ENCODE data around the gene SERPINA4. TPM values are rescaled to one million over a fixed set of nuclear protein-coding genes. Genes with fewer than 3 reads are reported as not detected.

SERPINA4 gene
- total RNA-seq, 2 donors from 2014 or later: 0.37 TPM; not detected in 1

DNA sequence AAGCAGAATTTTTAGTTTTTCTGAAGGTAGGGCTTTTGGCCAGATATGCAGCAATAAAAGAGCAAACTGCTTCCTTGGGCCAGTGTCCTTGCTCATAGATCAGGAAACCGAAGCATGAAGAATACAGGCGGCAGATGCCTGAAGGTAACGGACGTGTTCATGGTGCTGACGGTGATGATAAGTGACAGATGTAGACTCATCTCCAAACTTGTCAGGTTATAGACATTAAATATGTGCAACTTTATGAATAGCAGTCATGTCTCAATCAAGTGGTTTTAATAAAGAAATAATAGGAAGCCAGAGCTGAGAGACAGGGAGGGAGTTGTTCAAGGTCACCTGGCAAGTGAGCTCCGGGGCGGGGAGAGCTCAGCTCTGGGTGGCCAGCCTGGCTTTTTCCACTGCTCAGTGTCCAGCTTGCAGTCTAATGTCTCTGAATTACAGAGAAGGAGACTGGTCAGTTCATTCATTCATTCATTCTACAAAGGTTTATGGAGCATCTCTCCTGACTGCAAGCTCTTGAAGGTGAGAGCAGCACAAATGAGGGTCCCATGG lies 21.0 kb downstream of the SERPINA4 start:
- H3K27me3 ChIP-seq: no peaks in the 10 kb centered on the region
- TF ChIP-seq, protein P1, sequence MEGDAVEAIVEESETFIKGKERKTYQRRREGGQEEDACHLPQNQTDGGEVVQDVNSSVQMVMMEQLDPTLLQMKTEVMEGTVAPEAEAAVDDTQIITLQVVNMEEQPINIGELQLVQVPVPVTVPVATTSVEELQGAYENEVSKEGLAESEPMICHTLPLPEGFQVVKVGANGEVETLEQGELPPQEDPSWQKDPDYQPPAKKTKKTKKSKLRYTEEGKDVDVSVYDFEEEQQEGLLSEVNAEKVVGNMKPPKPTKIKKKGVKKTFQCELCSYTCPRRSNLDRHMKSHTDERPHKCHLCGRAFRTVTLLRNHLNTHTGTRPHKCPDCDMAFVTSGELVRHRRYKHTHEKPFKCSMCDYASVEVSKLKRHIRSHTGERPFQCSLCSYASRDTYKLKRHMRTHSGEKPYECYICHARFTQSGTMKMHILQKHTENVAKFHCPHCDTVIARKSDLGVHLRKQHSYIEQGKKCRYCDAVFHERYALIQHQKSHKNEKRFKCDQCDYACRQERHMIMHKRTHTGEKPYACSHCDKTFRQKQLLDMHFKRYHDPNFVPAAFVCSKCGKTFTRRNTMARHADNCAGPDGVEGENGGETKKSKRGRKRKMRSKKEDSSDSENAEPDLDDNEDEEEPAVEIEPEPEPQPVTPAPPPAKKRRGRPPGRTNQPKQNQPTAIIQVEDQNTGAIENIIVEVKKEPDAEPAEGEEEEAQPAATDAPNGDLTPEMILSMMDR (IDR thresholded peaks at IDR 0.05): no peak
- H3K9me3 ChIP-seq: no peaks in the 10 kb centered on the region
- H3K4me3 ChIP-seq: no peak overlapping the region
- no peaks in the 10 kb centered on the region for H3K36me3 ChIP-seq
- H3K27ac ChIP-seq: no peak overlapping the region
- intact Hi-C loops (cut with DNase I): no loop called here
- no peaks in the 10 kb centered on the region for H3K4me1 ChIP-seq
- no peak overlapping the region for H3K9ac ChIP-seq (ENCODE audit: low read depth in 2 of 2, low read length in 2 of 2)
- no peak for DNase-seq

DNA sequence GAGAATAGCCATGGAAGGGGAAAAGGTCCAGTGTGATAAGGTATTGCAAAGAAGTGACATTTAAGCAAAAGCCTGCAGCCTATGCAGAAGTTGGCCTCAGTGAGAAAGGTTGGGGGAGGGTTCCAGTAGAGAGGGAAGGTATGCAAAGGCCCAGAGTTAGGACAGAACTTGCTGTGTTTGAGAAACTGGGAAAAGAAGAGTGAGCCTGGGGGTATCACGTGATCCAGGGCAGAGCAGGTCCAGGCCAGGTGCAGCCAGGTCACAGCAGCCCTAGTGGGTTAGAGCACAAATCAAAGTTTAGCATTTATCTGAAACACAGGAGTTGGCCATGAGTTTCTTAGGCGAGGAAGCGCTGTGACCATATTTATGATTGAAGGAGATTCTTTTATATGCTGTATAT lies 21.6 kb downstream of the SERPINA4 start:
- no peak for DNase-seq
- TF ChIP-seq, protein P1 (IDR thresholded peaks at IDR 0.05): no peak
- Histone ChIP-seq H3K9ac (ENCODE audit: low read depth in 2 of 2, low read length in 2 of 2) (no peak overlapping the region), H3K27ac (no peak overlapping the region), H3K27me3 (no peaks in the 10 kb centered on the region), H3K4me1 (no peaks in the 10 kb centered on the region), H3K4me3 (no peak overlapping the region), H3K9me3 (no peaks in the 10 kb centered on the region), H3K36me3 (no peaks in the 10 kb centered on the region)
- intact Hi-C loops (cut with DNase I): no loop called here

DNA sequence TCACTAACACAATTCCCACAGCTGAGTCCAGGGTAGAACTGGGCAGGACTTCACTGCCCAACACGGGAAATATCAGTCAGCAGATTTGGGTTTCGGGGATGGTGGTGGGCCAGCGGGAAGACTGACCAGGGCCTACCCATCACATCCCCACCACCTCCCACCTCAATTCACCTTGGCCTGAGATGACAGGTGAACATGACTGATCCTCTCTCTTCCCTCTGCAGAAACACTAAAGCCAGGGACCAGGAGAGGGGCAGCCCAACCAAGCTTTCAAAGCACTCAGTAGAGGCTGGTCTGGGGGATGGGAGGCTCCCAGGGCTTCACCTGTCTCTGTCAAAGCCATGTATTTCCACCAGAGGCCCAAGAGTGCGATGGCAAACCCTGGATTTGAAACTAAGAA lies 22.3 kb downstream of the SERPINA4 start:
- H3K4me1 ChIP-seq: no peaks in the 10 kb centered on the region
- no peak for DNase-seq
- H3K4me3 ChIP-seq: no peak overlapping the region
- H3K27me3 ChIP-seq: no peaks in the 10 kb centered on the region
- intact Hi-C loops (cut with DNase I): no loop called here
- no peak overlapping the region for H3K27ac ChIP-seq
- TF ChIP-seq, protein P1 (IDR thresholded peaks at IDR 0.05): no peak
- no peaks in the 10 kb centered on the region for H3K36me3 ChIP-seq
- H3K9me3 ChIP-seq: no peaks in the 10 kb centered on the region
- H3K9ac ChIP-seq (ENCODE audit: low read depth in 2 of 2, low read length in 2 of 2): no peak overlapping the region

DNA sequence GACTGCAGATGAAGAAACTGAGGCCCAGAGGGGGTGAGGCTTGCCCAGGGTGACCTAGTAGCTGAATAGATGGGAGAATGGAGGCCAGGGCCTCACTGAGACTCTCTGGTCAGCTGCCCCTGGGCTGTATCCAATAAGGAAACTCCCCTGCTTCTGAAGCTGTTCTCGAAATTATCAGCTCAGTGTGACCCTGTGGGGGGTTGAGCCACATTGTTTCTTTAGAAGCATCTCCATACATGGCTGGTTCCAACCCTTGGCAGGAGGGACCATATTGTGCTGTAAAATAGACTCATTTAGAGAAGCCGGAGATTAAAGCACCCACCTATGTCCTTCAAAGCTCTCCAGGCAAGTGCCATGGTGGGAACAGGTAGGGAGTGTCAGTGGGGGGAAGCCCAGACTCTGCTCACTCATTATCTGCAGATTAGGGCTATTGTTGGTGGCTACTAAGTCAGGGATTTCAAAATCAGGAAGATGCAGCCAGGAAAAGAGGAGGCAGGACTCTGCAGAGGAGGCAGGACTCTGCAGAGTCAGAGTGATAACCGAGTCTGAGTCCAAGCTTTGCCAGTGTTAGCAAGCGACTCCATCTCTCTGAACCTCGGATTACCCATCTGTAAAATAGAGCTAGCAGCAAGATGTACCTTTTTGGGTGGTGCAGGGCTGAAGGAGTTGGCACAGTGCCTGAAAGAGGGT lies 23.5 kb downstream of the SERPINA4 start:
- TF ChIP-seq, protein P1 (IDR thresholded peaks at IDR 0.05): no peak
- H3K9me3 ChIP-seq: no peaks in the 10 kb centered on the region
- no peaks in the 10 kb centered on the region for H3K27me3 ChIP-seq
- H3K4me1 ChIP-seq: no peaks in the 10 kb centered on the region
- no peak overlapping the region for H3K4me3 ChIP-seq
- H3K36me3 ChIP-seq: no peaks in the 10 kb centered on the region
- DNase-seq: no peak
- no peak overlapping the region for H3K27ac ChIP-seq
- intact Hi-C loops (cut with DNase I): no loop called here
- H3K9ac ChIP-seq (ENCODE audit: low read depth in 2 of 2, low read length in 2 of 2): no peak overlapping the region

DNA sequence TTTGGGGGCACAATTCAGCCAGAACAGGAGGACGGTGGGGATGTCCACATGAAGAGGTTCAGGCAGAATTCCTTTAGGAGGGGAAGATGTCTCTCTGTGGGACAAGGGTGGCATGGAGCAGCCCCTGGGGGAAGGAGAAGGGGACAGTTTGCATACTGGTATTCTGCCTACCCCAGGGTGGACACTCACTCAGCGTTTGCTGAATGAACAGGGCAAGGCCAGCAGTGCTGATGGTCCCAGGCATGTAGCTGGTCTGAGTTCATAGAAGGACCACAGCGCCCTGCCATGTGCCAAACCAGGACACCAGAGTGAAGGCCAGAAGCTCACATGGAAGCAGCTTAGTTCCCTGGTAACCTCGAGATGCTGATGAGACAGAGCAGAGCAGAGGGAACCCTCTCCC lies 25.4 kb downstream of the SERPINA4 start:
- TF ChIP-seq, protein P1 (IDR thresholded peaks at IDR 0.05): no peak
- Histone ChIP-seq H3K36me3 (no peaks in the 10 kb centered on the region), H3K9ac (ENCODE audit: low read depth in 2 of 2, low read length in 2 of 2) (no peak overlapping the region), H3K27me3 (no peaks in the 10 kb centered on the region), H3K4me1 (no peaks in the 10 kb centered on the region), H3K9me3 (no peaks in the 10 kb centered on the region), H3K27ac (no peak overlapping the region), H3K4me3 (no peak overlapping the region)
- intact Hi-C loops (cut with DNase I): no loop called here
- DNase-seq: no peak
